ENCODE measurements around the gene SGMS2. TPM values are rescaled to one million over a fixed set of nuclear protein-coding genes. Genes with fewer than 3 reads are reported as not detected.

SGMS2 gene
- total and polyA plus RNA-seq, 2 experiments from 2014 or later: 35.3 to 116 TPM

- H4K20me1 ChIP-seq (ENCODE audit: insufficient read depth): 0 out of 2 replicates have a peak, but pooled peaks cover 3% of the 10 kb centered on the region
- 74 to 83% methylated on average over 3 of the region's 3 CpGs for WGBS, 2 experiments (ENCODE audit: low coverage in 1 of 2, low lambda C conversion rate in 2 of 2, missing lambda C conversion rate in 2 of 2)
- no peaks in the 10 kb centered on the region for H3F3A ChIP-seq (ENCODE audit: insufficient read depth)
- no peak for TF ChIP-seq EZH2 (IDR thresholded peaks at IDR 0.05; ENCODE audit: insufficient read depth, poor library complexity, severe bottlenecking)
- no peak for TF ChIP-seq EZH2phosphoT487 (IDR thresholded peaks at IDR 0.05; ENCODE audit: insufficient read depth, low read depth)
- no peak for DNase-seq
- no peaks in the 10 kb centered on the region for H3K27me3 ChIP-seq (replicated peaks; ENCODE audit: insufficient read depth)
- no peaks in the 10 kb centered on the region for H3K9me3 ChIP-seq (ENCODE audit: low read depth)
- H3K9me2 ChIP-seq (ENCODE audit: insufficient read depth): no peaks in the 10 kb centered on the region
- no peak overlapping the region for H3K27ac ChIP-seq
- no peaks in the 10 kb centered on the region for H3K79me2 ChIP-seq (ENCODE audit: insufficient read depth)
- no peak overlapping the region for H3K4me2 ChIP-seq (ENCODE audit: unreplicated experiment)
- in situ Hi-C loops (cut with MboI): no loop called here
- no peak overlapping the region for H3K9ac ChIP-seq
- no peak overlapping the region for H2AFZ ChIP-seq
- no peaks in the 10 kb centered on the region for H3K4me1 ChIP-seq (ENCODE audit: insufficient read depth)
- H3K4me3 ChIP-seq: no peak overlapping the region
- 0 out of 2 replicates have a peak, but pooled peaks cover 3% of the 10 kb centered on the region for H3K36me3 ChIP-seq (ENCODE audit: low read depth)
Measured at GRCh38 chr4:107877361-107877760, 52.6 kb downstream of the SGMS2 start.

GRCh38 chr4:107885865-107886264, 61.1 kb downstream of the SGMS2 start:
- peaks cover 4% of the 10 kb centered on the region for H3K9me3 ChIP-seq (ENCODE audit: low read depth)
- no peaks in the 10 kb centered on the region for H3K79me2 ChIP-seq (ENCODE audit: insufficient read depth)
- no peaks in the 10 kb centered on the region for H4K20me1 ChIP-seq (ENCODE audit: insufficient read depth)
- H3K9me2 ChIP-seq (ENCODE audit: insufficient read depth): no peaks in the 10 kb centered on the region
- H3K27ac ChIP-seq: no peak overlapping the region
- H3F3A ChIP-seq (ENCODE audit: insufficient read depth): no peaks in the 10 kb centered on the region
- H3K4me1 ChIP-seq (ENCODE audit: insufficient read depth): no peaks in the 10 kb centered on the region
- no peaks in the 10 kb centered on the region for H3K36me3 ChIP-seq (ENCODE audit: low read depth)
- H3K4me2 ChIP-seq (ENCODE audit: unreplicated experiment): no peak overlapping the region
- no peaks in the 10 kb centered on the region for H3K27me3 ChIP-seq (replicated peaks; ENCODE audit: insufficient read depth)
- in situ Hi-C loops (cut with MboI): no loop called here
- TF ChIP-seq EZH2phosphoT487 (IDR thresholded peaks at IDR 0.05; ENCODE audit: insufficient read depth, low read depth): no peak
- TF ChIP-seq EZH2 (IDR thresholded peaks at IDR 0.05; ENCODE audit: insufficient read depth, poor library complexity, severe bottlenecking): no peak
- DNase-seq: no peak
- no peak overlapping the region for H2AFZ ChIP-seq
- H3K4me3 ChIP-seq: no peak overlapping the region
- H3K9ac ChIP-seq: no peak overlapping the region

GRCh38 chr4:107888237-107888636, 63.5 kb downstream of the SGMS2 start:
- in situ Hi-C loops (cut with MboI): no loop called here
- H2AFZ ChIP-seq: no peak overlapping the region
- H3K4me2 ChIP-seq (ENCODE audit: unreplicated experiment): no peak overlapping the region
- no peak overlapping the region for H3K27ac ChIP-seq
- H3K79me2 ChIP-seq (ENCODE audit: insufficient read depth): no peaks in the 10 kb centered on the region
- H3F3A ChIP-seq (ENCODE audit: insufficient read depth): no peaks in the 10 kb centered on the region
- WGBS, 2 experiments (ENCODE audit: low coverage in 1 of 2, low lambda C conversion rate in 2 of 2, missing lambda C conversion rate in 2 of 2): 65 to 72% methylated on average over 2 of the region's 2 CpGs
- H3K4me1 ChIP-seq (ENCODE audit: insufficient read depth): no peaks in the 10 kb centered on the region
- no peaks in the 10 kb centered on the region for H3K27me3 ChIP-seq (replicated peaks; ENCODE audit: insufficient read depth)
- no peaks in the 10 kb centered on the region for H4K20me1 ChIP-seq (ENCODE audit: insufficient read depth)
- TF ChIP-seq EZH2 (IDR thresholded peaks at IDR 0.05; ENCODE audit: insufficient read depth, poor library complexity, severe bottlenecking): no peak
- no peak for TF ChIP-seq EZH2phosphoT487 (IDR thresholded peaks at IDR 0.05; ENCODE audit: insufficient read depth, low read depth)
- no peaks in the 10 kb centered on the region for H3K36me3 ChIP-seq (ENCODE audit: low read depth)
- H3K9ac ChIP-seq: no peak overlapping the region
- no peak overlapping the region for H3K4me3 ChIP-seq
- no peaks in the 10 kb centered on the region for H3K9me2 ChIP-seq (ENCODE audit: insufficient read depth)
- H3K9me3 ChIP-seq (ENCODE audit: low read depth): peaks cover 4% of the 10 kb centered on the region
- DNase-seq: no peak

GRCh38 chr4:107890779-107891178, 66.0 kb downstream of the SGMS2 start:
- in situ Hi-C loops (cut with MboI): no loop called here
- Histone ChIP-seq H3K27ac (no peak overlapping the region), H3K9me3 (ENCODE audit: low read depth) (peaks cover 4% of the 10 kb centered on the region), H3K9me2 (ENCODE audit: insufficient read depth) (no peaks in the 10 kb centered on the region), H3F3A (ENCODE audit: insufficient read depth) (peaks cover 10% of the 10 kb centered on the region), H3K27me3 (replicated peaks; ENCODE audit: insufficient read depth) (no peaks in the 10 kb centered on the region), H3K4me1 (ENCODE audit: insufficient read depth) (peaks cover 9% of the 10 kb centered on the region), H3K4me2 (ENCODE audit: unreplicated experiment) (no peak overlapping the region), H3K79me2 (ENCODE audit: insufficient read depth) (no peaks in the 10 kb centered on the region), H4K20me1 (ENCODE audit: insufficient read depth) (no peaks in the 10 kb centered on the region), H3K9ac (no peak overlapping the region), H2AFZ (no peak overlapping the region), H3K4me3 (no peak overlapping the region), H3K36me3 (ENCODE audit: low read depth) (no peaks in the 10 kb centered on the region)
- no peak for TF ChIP-seq EZH2 (IDR thresholded peaks at IDR 0.05; ENCODE audit: insufficient read depth, poor library complexity, severe bottlenecking)
- TF ChIP-seq EZH2phosphoT487 (IDR thresholded peaks at IDR 0.05; ENCODE audit: insufficient read depth, low read depth): no peak
- DNase-seq: no peak
- WGBS, 2 experiments (ENCODE audit: low coverage in 1 of 2, low lambda C conversion rate in 2 of 2, missing lambda C conversion rate in 2 of 2): 96% methylated on average over 2 of the region's 2 CpGs

- no peak for DNase-seq
- no peak overlapping the region for H3K9ac ChIP-seq
- H3K27me3 ChIP-seq (replicated peaks; ENCODE audit: insufficient read depth): no peaks in the 10 kb centered on the region
- H3K27ac ChIP-seq: no peak overlapping the region
- peaks cover 15% of the 10 kb centered on the region for H3F3A ChIP-seq (ENCODE audit: insufficient read depth)
- in situ Hi-C loops (cut with MboI): no loop called here
- H3K9me3 ChIP-seq (ENCODE audit: low read depth): peaks cover 4% of the 10 kb centered on the region
- no peak overlapping the region for H3K4me3 ChIP-seq
- no peak overlapping the region for H2AFZ ChIP-seq
- no peaks in the 10 kb centered on the region for H3K36me3 ChIP-seq (ENCODE audit: low read depth)
- peaks cover 15% of the 10 kb centered on the region for H3K4me1 ChIP-seq (ENCODE audit: insufficient read depth)
- H3K79me2 ChIP-seq (ENCODE audit: insufficient read depth): no peaks in the 10 kb centered on the region
- H4K20me1 ChIP-seq (ENCODE audit: insufficient read depth): no peaks in the 10 kb centered on the region
- H3K9me2 ChIP-seq (ENCODE audit: insufficient read depth): no peaks in the 10 kb centered on the region
- TF ChIP-seq EZH2 (IDR thresholded peaks at IDR 0.05; ENCODE audit: insufficient read depth, poor library complexity, severe bottlenecking): no peak
- TF ChIP-seq EZH2phosphoT487 (IDR thresholded peaks at IDR 0.05; ENCODE audit: insufficient read depth, low read depth): no peak
- H3K4me2 ChIP-seq (ENCODE audit: unreplicated experiment): no peak overlapping the region
Measured at GRCh38 chr4:107891299-107891698, 66.6 kb downstream of the SGMS2 start.

Measured in GM23248 (cell line).